Lower leg skin (tissue), 4 donors: ENCODE measurements around the gene ZBTB20. TPM values are rescaled to one million over a fixed set of nuclear protein-coding genes. Genes with fewer than 3 reads are reported as not detected.

Source experiments
- DNase-seq, 2 donors: peaks; one replicate each; pipeline ENCODE4 v3.0.0-alpha.2; 2019; ENCODE audit warnings: low spot score in 2 of 2
- H3K4me3 ChIP-seq: fragments of 200-600 bp; sonication (generic); 2 replicates; pipeline ENCODE4 v1.5.1; 2017; ENCODE audit warnings: mild to moderate bottlenecking, low read depth; ENCODE audit not compliant: poor library complexity, severe bottlenecking
- CTCF ChIP-seq, 3 donors: fragments of 450-650 bp; IDR thresholded peaks; one replicate each; pipeline ENCODE4 v1.5.1; 2016; ENCODE audit warnings: antibody characterized with exemption in 3 of 3, mild to moderate bottlenecking in 3 of 3, moderate library complexity in 2 of 3
- POLR2A ChIP-seq, 2 donors: fragments of 450-650 bp; IDR thresholded peaks; one replicate each; pipeline ENCODE4 v1.6.1; 2016 to 2017; ENCODE audit warnings: antibody characterized with exemption in 2 of 2, mild to moderate bottlenecking in 1 of 2, moderate library complexity in 1 of 2
- WGBS, 2 donors: methylation state at CpG; one replicate each; pipeline ENCODE4 v1.1.5; 2018; 5-methylcytosine and 5-hydroxymethylcytosine counted together
- intact Hi-C: fragments of 100-400 bp; cut with DNase I; formaldehyde crosslinking; loops from one replicate; pipeline ENCODE4 v1.15.0; 2023; ENCODE audit warnings: low total_unique reads
- total RNA-seq, 4 donors: library from RNA; depleted of rRNA; stranded (reverse); fragments of >200 nt; gene quantifications; one replicate each; pipeline ENCODE4 v1.1.0, GENCODE V29; 2016

The ZBTB20 gene
- total RNA-seq, 4 donors from 2014 or later, result 22.5 to 41.9 (median 33.1) TPM

GRCh38 chr3:115089481-115089880 lies 57.6 kb downstream of the ZBTB20 start:
- no peak overlapping the region for H3K4me3 ChIP-seq
- intact Hi-C loops, result no loop called here
- TF ChIP-seq CTCF (IDR thresholded peaks at IDR 0.05) (no peak), POLR2A (IDR thresholded peaks at IDR 0.05) (no peak)
- no peak for DNase-seq
- WGBS, 2 donors, result 87 to 93% methylated on average over 2 of the region's 2 CpGs

GRCh38 chr3:115087512-115087911 lies 59.6 kb downstream of the ZBTB20 start:
- TF ChIP-seq CTCF (IDR thresholded peaks at IDR 0.05), result no peak
- TF ChIP-seq POLR2A (IDR thresholded peaks at IDR 0.05), result no peak
- no peak for DNase-seq
- WGBS, 2 donors, result 63 to 69% methylated on average over 1 of the region's 1 CpG
- intact Hi-C loops, result no loop called here
- no peak overlapping the region for H3K4me3 ChIP-seq

- H3K4me3 ChIP-seq, result no peak overlapping the region
- intact Hi-C loops, result no loop called here
- TF ChIP-seq CTCF (IDR thresholded peaks at IDR 0.05) (no peak), POLR2A (IDR thresholded peaks at IDR 0.05) (no peak)
- WGBS, 2 donors, result 65 to 71% methylated on average over 2 of the region's 2 CpGs
- DNase-seq, result no peak
Observed at GRCh38 chr3:115086344-115086743, 60.7 kb downstream of the ZBTB20 start.

GRCh38 chr3:115085197-115085865 lies 61.8 kb downstream of the ZBTB20 start:
- H3K4me3 ChIP-seq, result no peak overlapping the region
- no peak for DNase-seq
- WGBS, 2 donors, result 50 to 62% methylated on average over 2 of the region's 2 CpGs
- TF ChIP-seq POLR2A (IDR thresholded peaks at IDR 0.05) (no peak), CTCF (IDR thresholded peaks at IDR 0.05) (no peak)
- intact Hi-C loops, result no loop called here

GRCh38 chr3:115084686-115085085 lies 62.4 kb downstream of the ZBTB20 start:
- no peak for DNase-seq
- TF ChIP-seq POLR2A (IDR thresholded peaks at IDR 0.05) (no peak), CTCF (IDR thresholded peaks at IDR 0.05) (no peak)
- no peak overlapping the region for H3K4me3 ChIP-seq
- WGBS, 2 donors, result 65 to 73% methylated on average over 4 of the region's 4 CpGs
- intact Hi-C loops, result no loop called here

- TF ChIP-seq POLR2A (IDR thresholded peaks at IDR 0.05) (no peak), CTCF (IDR thresholded peaks at IDR 0.05) (no peak)
- intact Hi-C loops, result no loop called here
- WGBS, 2 donors, result 86 to 89% methylated on average over 6 of the region's 6 CpGs
- no peak overlapping the region for H3K4me3 ChIP-seq
- DNase-seq, result no peak
Observed at GRCh38 chr3:115082260-115082659, 64.8 kb downstream of the ZBTB20 start.
